ENCODE data around the gene DGCR6L. TPM values are rescaled to one million over a fixed set of nuclear protein-coding genes. Genes with fewer than 3 reads are reported as not detected.

Gene DGCR6L
- total RNA-seq, 1 experiment from 2014 or later, result 38.6 TPM

- Histone ChIP-seq H2BK120ac (ENCODE audit: low read depth, low read length, poor library complexity, severe bottlenecking) (no peak overlapping the region), H3K4me2 (ENCODE audit: insufficient read depth, insufficient read length, low read length) (no peak overlapping the region), H3K23me2 (ENCODE audit: insufficient read length, low read depth, low read length, poor library complexity, severe bottlenecking) (no peaks in the 10 kb centered on the region), H3K4me1 (ENCODE audit: insufficient read depth, low read length) (no peaks in the 10 kb centered on the region), H3K14ac (ENCODE audit: insufficient read depth, low read length) (no peak overlapping the region), H3K23ac (ENCODE audit: insufficient read length, low read depth, low read length) (no peak overlapping the region), H4K91ac (ENCODE audit: insufficient read length, low read depth, low read length) (no peak overlapping the region), H3K79me2 (ENCODE audit: insufficient read depth, low read length) (no peaks in the 10 kb centered on the region), H3K27ac (ENCODE audit: insufficient read length, low read depth, low read length) (no peak overlapping the region), H3K79me1 (ENCODE audit: insufficient read depth, low read depth, low read length, poor library complexity, severe bottlenecking) (no peaks in the 10 kb centered on the region), H4K8ac (replicated peaks; ENCODE audit: insufficient read length, low read depth, low read length) (no peak overlapping the region), H2AFZ (ENCODE audit: low read length) (no peak overlapping the region), H4K20me1 (ENCODE audit: control insufficient read depth, insufficient read depth, insufficient read length) (no peaks in the 10 kb centered on the region), H3T11ph (ENCODE audit: low read length) (no peak overlapping the region), H3K9ac (ENCODE audit: extremely low read depth, insufficient read length, low read length) (no peak overlapping the region), H4K5ac (ENCODE audit: insufficient read length, low read depth, low read length) (no peak overlapping the region), H3K4ac (ENCODE audit: low read depth, low read length) (no peak overlapping the region), H2BK20ac (ENCODE audit: low read depth, low read length, poor library complexity, severe bottlenecking) (no peak overlapping the region), H3K9me3 (ENCODE audit: control insufficient read depth, low read depth, low read length) (no peaks in the 10 kb centered on the region), H3K56ac (ENCODE audit: insufficient read length, low read depth, low read length) (no peak overlapping the region), H2BK5ac (ENCODE audit: insufficient read length, low read length) (no peak overlapping the region), H2BK15ac (ENCODE audit: low read depth, low read length) (no peak overlapping the region), H2BK12ac (ENCODE audit: insufficient read length, low read depth, low read length) (no peak overlapping the region), H3K27me3 (ENCODE audit: insufficient read depth, low read length) (no peaks in the 10 kb centered on the region), H3K18ac (ENCODE audit: insufficient read length, low read depth, low read length) (no peak overlapping the region), H2AK5ac (ENCODE audit: insufficient read length, low read length) (no peak overlapping the region)
- no CpG with 5 or more reads among the region's 12 CpGs for WGBS (ENCODE audit: extremely low coverage, insufficient read length, low lambda C conversion rate)
- Mint-ChIP-seq H3K4me3 (no peak overlapping the region), H3K4me1 (peaks cover 7 to 20% of the 10 kb centered on the region in 2 experiments), H3K27ac (no peak overlapping the region), H3K27me3 (ENCODE audit: low read depth) (peaks cover 2% of the 10 kb centered on the region), H3K36me3 (ENCODE audit: insufficient read depth in 1 of 3, low read depth in 3 of 3) (no peaks in the 10 kb centered on the region), H3K9me3 (no peaks in the 10 kb centered on the region)
- TF ChIP-seq CTCF (conservative IDR thresholded peaks at IDR 0.05), result no peak
- DNase-seq, result no peak
Measured at GRCh38 chr22:20273758-20274181, 46.1 kb downstream of the DGCR6L start.

Data from H9 (cell line).